GM18520 (cell line): Measurements from ENCODE around the gene DENND1A.
"Not testable (repeated sequence)": the region's sequence is repeated elsewhere in the genome, so short reads cannot be mapped to it uniquely, and the experiment has no call there.

Experiments
- ATAC-seq: cut with Tn5 transposase; IDR thresholded peaks from one replicate; pipeline ENCODE4 v1.9.1; 2021; ENCODE audit not compliant: unreplicated experiment

Gene DENND1A

GRCh38 chr9:123823194-123823947 lies 106.6 kb downstream of the DENND1A start:
- no peak for ATAC-seq

DNA sequence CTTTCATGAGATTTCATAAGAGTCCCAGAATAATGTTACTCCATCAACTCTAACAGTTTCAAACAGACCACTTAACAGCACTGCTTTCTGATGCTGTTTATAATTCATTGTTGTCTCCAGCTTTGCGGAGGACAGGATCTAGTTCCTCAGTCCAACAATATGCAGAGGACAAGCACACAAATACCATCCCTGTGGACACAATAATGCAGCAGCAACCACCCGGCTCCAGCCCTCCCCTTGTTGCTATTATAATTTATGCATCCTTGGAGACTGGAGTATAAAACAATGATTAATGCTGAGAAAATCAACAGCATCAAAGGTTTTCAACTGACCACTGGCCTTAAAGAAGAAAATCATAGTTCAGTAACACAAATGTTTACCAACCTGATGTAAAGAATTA lies 108.3 kb downstream of the DENND1A start:
- ATAC-seq = no peak

- no peak for ATAC-seq
Observed at GRCh38 chr9:123820139-123820538, 109.8 kb downstream of the DENND1A start.

DNA sequence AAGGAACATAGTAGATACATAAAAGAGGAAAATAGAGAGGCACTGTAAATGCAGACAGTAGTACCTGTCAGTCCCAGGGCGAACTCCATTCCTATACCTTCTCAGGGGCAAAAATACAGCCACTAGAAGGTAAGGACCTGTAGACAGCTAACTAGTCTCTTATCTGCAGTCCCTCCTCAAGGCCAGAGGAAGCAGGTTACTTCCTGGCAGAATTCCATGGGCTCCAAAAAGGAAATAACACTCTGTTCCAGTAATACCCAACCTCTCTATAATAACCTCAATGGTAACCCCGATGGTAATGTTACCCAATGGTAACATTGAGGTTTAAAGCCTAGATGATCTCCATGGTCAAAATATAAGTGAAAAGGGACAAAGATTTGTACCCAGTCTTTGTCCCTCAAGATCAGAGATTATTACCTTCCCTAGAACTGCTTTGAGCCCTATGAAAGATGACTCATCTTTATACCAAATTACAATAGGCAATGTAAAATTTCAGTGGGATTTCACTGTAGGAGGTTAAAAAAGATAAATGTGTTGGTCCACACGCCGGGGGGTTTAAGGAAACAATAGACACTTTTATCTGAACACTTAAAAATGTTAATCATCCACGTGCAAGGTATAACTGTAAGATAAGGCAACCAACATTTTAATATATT lies 113.0 kb downstream of the DENND1A start:
- no peak for ATAC-seq

GRCh38 chr9:123815856-123816255 lies 114.1 kb downstream of the DENND1A start:
- not testable (repeated sequence) for ATAC-seq

- no peak for ATAC-seq
Observed at GRCh38 chr9:123814496-123814895, 115.4 kb downstream of the DENND1A start.

GRCh38 chr9:123812984-123813383 lies 116.9 kb downstream of the DENND1A start:
- ATAC-seq = no peak

- no peak for ATAC-seq
Observed at GRCh38 chr9:123807251-123807650, 122.7 kb downstream of the DENND1A start.

- ATAC-seq = no peak
Observed at GRCh38 chr9:123806829-123807228, 123.1 kb downstream of the DENND1A start.

- no peak for ATAC-seq
Observed at GRCh38 chr9:123798195-123798594, 131.7 kb downstream of the DENND1A start.

DNA sequence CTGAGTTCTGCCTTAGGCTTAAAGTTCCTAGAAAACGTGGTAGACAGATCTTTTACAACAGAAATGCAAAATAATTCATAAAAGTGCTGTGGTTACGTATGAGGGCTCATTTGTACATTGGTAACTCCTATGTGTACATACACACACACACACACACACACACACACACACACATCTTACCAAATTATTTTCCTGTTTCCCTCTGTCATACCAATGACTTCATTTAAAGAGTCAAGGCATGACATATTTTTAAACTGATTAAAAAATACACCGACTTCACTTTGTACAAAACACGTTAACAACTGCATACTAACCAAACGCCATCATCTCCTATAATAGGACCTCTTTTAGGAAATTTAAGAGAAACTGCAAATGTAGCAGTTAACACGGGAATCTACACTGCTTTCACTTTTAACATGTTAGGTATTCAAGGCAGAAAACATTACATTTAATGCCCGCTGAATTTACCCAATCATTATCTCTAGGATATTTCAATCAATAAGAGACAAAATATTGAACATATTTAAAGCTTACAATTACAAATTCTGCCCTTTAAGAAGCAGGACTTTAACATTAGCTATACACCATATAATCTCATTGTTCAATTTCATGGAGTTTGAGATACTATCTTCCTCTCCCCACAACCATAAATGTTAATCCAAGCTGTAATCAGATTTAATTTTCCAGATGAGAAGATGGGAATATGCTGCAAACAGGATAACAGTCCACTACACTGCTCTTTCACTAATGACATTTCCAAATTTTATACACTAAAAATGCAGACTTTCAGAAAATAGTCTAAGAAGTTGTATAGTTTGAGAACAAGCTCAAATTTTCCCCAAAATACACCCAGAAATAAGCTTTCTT lies 133.1 kb downstream of the DENND1A start:
- no peak for ATAC-seq

DNA sequence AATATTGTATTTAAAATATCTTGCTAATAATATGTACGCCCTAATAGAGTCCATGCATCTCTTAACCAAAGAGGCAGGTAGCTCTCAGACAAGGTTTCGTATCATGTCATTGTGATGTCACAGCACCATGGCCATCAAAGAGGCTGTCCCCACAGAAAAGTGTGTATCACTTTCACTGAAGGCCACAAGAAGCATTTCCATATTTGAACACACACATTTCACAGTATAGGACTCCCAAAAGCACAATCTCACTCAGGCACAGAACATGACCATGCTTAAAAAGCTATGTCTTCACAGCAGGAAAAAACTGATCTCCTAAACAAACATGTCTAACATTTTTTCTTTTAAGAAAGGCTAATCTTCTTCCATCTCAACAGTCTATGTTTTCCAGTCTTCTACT lies 133.8 kb downstream of the DENND1A start:
- no peak for ATAC-seq

- ATAC-seq = no peak
Observed at GRCh38 chr9:123795336-123795735, 134.6 kb downstream of the DENND1A start.

- no peak for ATAC-seq
Observed at GRCh38 chr9:123792501-123792900, 137.4 kb downstream of the DENND1A start.

GRCh38 chr9:123789554-123790292 lies 140.2 kb downstream of the DENND1A start:
- ATAC-seq = no peak

DNA sequence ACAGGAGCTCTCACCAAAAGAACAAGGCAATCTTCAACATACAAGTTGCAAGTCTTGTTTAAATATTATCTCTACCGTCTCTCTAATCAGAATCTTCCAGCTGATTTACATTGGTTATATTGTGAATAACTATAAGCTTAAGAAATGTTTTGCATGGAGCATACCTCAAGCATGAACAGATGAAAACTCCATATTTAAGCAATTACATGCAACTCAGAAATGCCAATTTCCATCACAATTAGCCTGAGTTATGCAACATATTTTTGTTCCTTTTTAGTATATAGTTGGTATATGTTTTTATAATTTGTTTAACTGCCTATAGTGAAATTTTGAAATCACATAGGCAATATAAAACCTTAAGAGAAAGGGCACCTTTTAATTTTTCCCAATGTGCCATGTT lies 142.5 kb downstream of the DENND1A start:
- no peak for ATAC-seq

DNA sequence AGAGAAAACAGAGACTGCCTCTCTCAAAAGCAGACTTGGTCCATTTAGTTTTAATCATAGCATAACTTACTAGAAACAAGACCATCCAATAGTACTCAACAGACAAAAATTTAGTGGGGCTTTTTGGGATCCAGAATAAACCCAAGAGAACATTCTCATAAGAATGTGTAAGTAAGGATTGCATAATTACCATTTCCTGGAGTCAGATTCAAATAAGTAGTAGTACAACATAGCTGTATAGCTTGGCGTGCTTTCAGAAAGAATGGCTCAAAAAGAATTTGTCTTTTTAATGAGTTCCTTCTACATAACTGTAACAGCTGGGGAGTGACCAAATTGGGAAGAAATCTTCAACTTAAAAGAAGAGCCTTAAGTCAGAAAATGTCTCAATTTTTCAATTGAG lies 145.4 kb downstream of the DENND1A start:
- no peak for ATAC-seq

DNA sequence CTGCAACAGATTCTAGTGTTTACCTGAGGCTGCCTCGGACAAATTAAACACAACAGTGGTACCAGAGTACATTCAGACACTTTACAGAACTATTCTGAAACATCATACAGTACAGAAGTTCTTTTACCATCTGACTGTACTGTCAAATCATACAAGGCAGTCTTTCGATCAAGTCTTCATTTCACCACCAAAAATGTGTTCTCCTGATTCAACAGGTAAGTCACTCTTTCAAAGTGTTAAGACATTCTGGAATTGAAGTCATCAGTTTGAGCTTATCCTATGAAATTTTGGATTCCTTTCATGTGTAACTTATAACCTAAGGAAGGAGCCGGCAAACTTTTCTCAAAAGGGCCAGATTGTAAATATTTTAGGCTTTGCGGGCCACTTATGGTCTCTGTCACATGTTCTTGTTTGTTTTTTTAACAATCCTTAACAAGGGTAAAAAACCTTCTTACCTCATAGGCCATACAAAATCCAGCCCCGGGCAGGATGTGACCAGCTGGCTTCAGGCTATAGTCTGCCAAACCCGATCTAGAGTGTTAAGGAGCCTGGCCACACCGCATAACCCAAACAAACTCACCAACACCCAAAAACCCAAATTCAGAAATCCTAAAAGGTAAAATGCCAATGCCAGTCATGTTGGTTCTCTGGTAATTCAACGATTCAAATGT lies 151.6 kb downstream of the DENND1A start:
- ATAC-seq = no peak

- no peak for ATAC-seq
Observed at GRCh38 chr9:123776708-123777537, 153.0 kb downstream of the DENND1A start.
